ENCODE measurements around the gene TASOR. TPM values are rescaled to one million over a fixed set of nuclear protein-coding genes. Genes with fewer than 3 reads are reported as not detected.

TASOR gene
- total and polyA plus RNA-seq, 9 of the 15 experiments (the other 6 are each of a cell fraction or from before 2014, with no cell fraction given) = 16.4 to 68.7 (median 33.7) TPM

DNA sequence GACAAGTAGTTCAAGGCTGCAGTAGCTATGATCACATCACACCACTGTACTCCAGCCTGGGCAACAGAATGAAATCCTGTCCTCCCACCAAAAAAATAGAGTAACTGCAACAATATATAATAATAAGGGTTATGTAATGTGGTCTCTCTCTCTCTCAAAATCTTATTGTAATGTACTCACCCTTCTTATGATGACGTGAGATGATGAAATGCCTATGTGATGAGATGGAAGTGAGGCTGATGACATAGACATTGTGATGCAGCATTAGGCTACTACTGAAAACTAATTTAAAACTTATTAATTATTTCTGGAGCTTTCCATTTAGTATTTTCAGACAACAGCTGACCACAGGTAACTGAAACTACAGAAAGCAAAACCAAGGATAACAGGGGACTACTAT is 27.4 kb downstream of the TASOR start (continued):
- TF ChIP-seq EZH2 (IDR thresholded peaks at IDR 0.05; ENCODE audit: borderline replicate concordance, low read depth, low read length) (no peak), TAF9B (IDR thresholded peaks at IDR 0.05; ENCODE audit: partially characterized antibody) (no peak), ZFP36 (IDR thresholded peaks at IDR 0.05; ENCODE audit: low read depth, low read length, partially characterized antibody) (no peak)

DNA sequence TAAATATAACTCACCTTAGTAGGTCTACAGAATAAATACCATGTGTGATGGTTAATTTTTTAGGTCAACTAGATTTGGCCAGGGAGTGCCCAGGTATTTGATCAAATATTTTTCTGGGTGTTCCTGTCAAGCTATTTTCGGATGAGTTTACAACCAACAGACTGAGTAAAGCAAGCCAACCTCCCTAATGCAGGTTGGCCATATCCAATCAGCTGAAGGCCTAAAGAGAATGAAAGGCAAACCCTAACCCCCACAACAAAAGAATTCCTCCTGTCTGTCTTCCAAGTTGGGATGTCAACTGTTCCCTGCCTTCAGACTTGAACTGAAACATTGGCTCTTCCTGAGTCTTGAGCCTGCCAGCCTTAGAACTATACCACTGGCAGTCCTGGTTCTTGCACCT is 28.6 kb downstream of the TASOR start:
- ChIA-PET POLR2A (no interaction called here), CTCF (ENCODE audit: low intra/inter-chr PET ratio) (no interaction called here)
- H4K20me1 ChIP-seq (replicated peaks; ENCODE audit: control insufficient read depth, insufficient read depth, low read length) = no peaks in the 10 kb centered on the region
- no peak overlapping the region for H3K4me3 ChIP-seq
- BruUV-seq (replicated peaks) = no TSS peak
- no peak overlapping the region for H3K27ac ChIP-seq (ENCODE audit: extremely low read depth, low read depth, low read length)
- no peaks in the 10 kb centered on the region for H3K9me3 ChIP-seq (replicated peaks; ENCODE audit: control insufficient read depth, insufficient read depth, low read depth, low read length)
- no peak for ATAC-seq
- no peak for FAIRE-seq
- H3K36me3 ChIP-seq (ENCODE audit: control insufficient read depth, insufficient read depth, low read length) = peaks cover 60% of the 10 kb centered on the region; the same call in 2 of the 3 replicates
- in situ Hi-C loops (cut with MboI) (no loop called here), intact Hi-C loops (cut with micrococcal nuclease) (no loop called here)
- peaks cover 20% of the 10 kb centered on the region; the same call in 2 of the 3 replicates for H3K79me2 ChIP-seq (ENCODE audit: control insufficient read depth, insufficient read depth, low read length)
- no peaks in the 10 kb centered on the region for H3K4me1 ChIP-seq (replicated peaks in 1 of 2; ENCODE audit: control insufficient read depth in 2 of 2, insufficient read depth in 2 of 2, low read length in 2 of 2)
- WGBS (ENCODE audit: insufficient coverage, low coverage, missing lambda C conversion rate) = 100% methylated on average over 1 of the region's 1 CpG
- no peak overlapping the region for H2AFZ ChIP-seq (ENCODE audit: low read depth, low read length)
- no peak overlapping the region for H3K9ac ChIP-seq (ENCODE audit: insufficient read depth in 1 of 2, low read depth in 2 of 2, low read length in 2 of 2)
- H3K27me3 ChIP-seq (ENCODE audit: control insufficient read depth in 2 of 2, insufficient read depth in 2 of 2, low read length in 2 of 2) = no peaks in the 10 kb centered on the region
- DNase-seq (ENCODE audit: extremely low read depth in 1 of 4, low spot score in 3 of 4) = no peak
- TF ChIP-seq NCOA6 (IDR thresholded peaks at IDR 0.05) (no peak), ZNF24 (IDR thresholded peaks at IDR 0.05) (no peak), SLC30A9 (CRISPR knock-in tag; IDR thresholded peaks at IDR 0.05) (no peak), KAT7 (CRISPR knock-in tag; IDR thresholded peaks at IDR 0.05; ENCODE audit: borderline replicate concordance) (no peak), NFRKB (IDR thresholded peaks at IDR 0.05; ENCODE audit: low read depth) (no peak), SREBF2 (CRISPR knock-in tag; IDR thresholded peaks at IDR 0.05) (no peak)
- H3K4me2 ChIP-seq (ENCODE audit: insufficient read depth, low read length) = no peak overlapping the region
- H3K9me1 ChIP-seq (ENCODE audit: control insufficient read depth, insufficient read depth, low read length) = no peaks in the 10 kb centered on the region
